Naive thymus-derived CD4-positive, alpha-beta T cell (primary cell): ENCODE results near the gene APBA2. TPM values are rescaled to one million over a fixed set of nuclear protein-coding genes. Genes with fewer than 3 reads are reported as not detected.

Source experiments
- ATAC-seq: fragments of 150-1000 bp; cut with Tn5 transposase; 2 replicates; pipeline ENCODE4 v1.10.0; 2021; ENCODE audit warnings: mild to moderate bottlenecking, moderate library complexity
- CTCF ChIA-PET: fragments of 350-600 bp; sonication (Branson Sonifier 250); formaldehyde crosslinking; loops from one replicate; lab custom pipeline; 2021; ENCODE audit warnings: antibody characterized with exemption; lab: Charles Lee
- POLR2A ChIA-PET: fragments of 350-600 bp; sonication (Branson Sonifier 250); formaldehyde crosslinking; loops from one replicate; lab custom pipeline; 2021; ENCODE audit warnings: antibody characterized with exemption, inconsistent platforms; lab: Charles Lee
- DNase-seq, 9 donors: peaks; one replicate each; pipeline versions ENCODE4 v3.0.0 to v3.0.0-alpha.2; 2020 to 2022; ENCODE audit warnings: mixed read lengths in 1 of 9
- H3K27ac ChIP-seq: one replicate; pipeline ENCODE4 v1.7.0; 2013; ENCODE audit warnings: mild to moderate bottlenecking, low read depth, low read length, moderate library complexity
- H3K27me3 ChIP-seq, 2 donors: one replicate each; pipeline ENCODE4 v1.7.0; 2013; ENCODE audit warnings: low read length in 2 of 2, mild to moderate bottlenecking in 2 of 2, moderate library complexity in 2 of 2; ENCODE audit not compliant: control insufficient read depth in 2 of 2, insufficient read depth in 2 of 2
- H3K36me3 ChIP-seq, 3 experiments: 1 replicate in 2 of 3; 2 replicates in 1 of 3; pipeline ENCODE4 v1.7.0; 2013; ENCODE audit warnings: low read length in 3 of 3, mild to moderate bottlenecking in 3 of 3, moderate library complexity in 1 of 3; ENCODE audit not compliant: insufficient read depth in 3 of 3, control insufficient read depth in 2 of 3
- H3K4me1 ChIP-seq, 2 donors: one replicate each; pipeline ENCODE4 v1.7.0; 2013; ENCODE audit warnings: low read length in 2 of 2, mild to moderate bottlenecking in 2 of 2, moderate library complexity in 1 of 2; ENCODE audit not compliant: control insufficient read depth in 2 of 2, insufficient read depth in 2 of 2
- H3K4me3 ChIP-seq: 2 replicates; pipeline ENCODE4 v1.7.0; 2013; ENCODE audit warnings: mild to moderate bottlenecking, low read length
- H3K9me3 ChIP-seq, 3 experiments: 1 replicate in 2 of 3; 2 replicates in 1 of 3; pipeline ENCODE4 v1.7.0; 2013; ENCODE audit warnings: low read length in 3 of 3; ENCODE audit not compliant: control insufficient read depth in 2 of 3
- H3K27ac Mint-ChIP-seq, 9 donors: one replicate each; pipeline ENCODE4 v1.8.0; 2020 to 2022; ENCODE audit warnings: mixed read lengths in 9 of 9, mild to moderate bottlenecking in 8 of 9, moderate library complexity in 5 of 9, inconsistent platforms in 2 of 9
- H3K27me3 Mint-ChIP-seq, 5 donors: one replicate each; pipeline ENCODE4 v1.8.0; 2021 to 2022; ENCODE audit warnings: mixed read lengths in 5 of 5, mild to moderate bottlenecking in 1 of 5
- H3K36me3 Mint-ChIP-seq, 5 donors: one replicate each; pipeline ENCODE4 v1.8.0; 2020 to 2022; ENCODE audit warnings: mixed read lengths in 5 of 5, mild to moderate bottlenecking in 3 of 5, inconsistent platforms in 1 of 5
- H3K4me1 Mint-ChIP-seq, 7 donors: one replicate each; pipeline ENCODE4 v1.8.0; 2020 to 2022; ENCODE audit warnings: mixed read lengths in 7 of 7, mild to moderate bottlenecking in 3 of 7, inconsistent platforms in 1 of 7
- H3K4me3 Mint-ChIP-seq, 10 donors: one replicate each; pipeline ENCODE4 v1.8.0; 2020 to 2022; ENCODE audit warnings: mild to moderate bottlenecking in 10 of 10, mixed read lengths in 10 of 10, moderate library complexity in 6 of 10, inconsistent platforms in 2 of 10
- H3K9me3 Mint-ChIP-seq, 11 donors: one replicate each; pipeline ENCODE4 v1.8.0; 2020 to 2022; ENCODE audit warnings: mixed read lengths in 11 of 11, mild to moderate bottlenecking in 4 of 11, inconsistent platforms in 1 of 11, moderate library complexity in 1 of 11
- intact Hi-C, 2 donors: fragments of 100-400 bp; cut with micrococcal nuclease; formaldehyde crosslinking; loops; one replicate each; pipeline ENCODE4 v1.15.1; 2023
- polyA plus RNA-seq, 2 donors: library from polyadenylated mRNA; unstranded; fragments of 300-500 nt; fragmentation: Illumina TruSeq; gene quantifications; one replicate each; pipeline ENCODE4 v1.2.3, GENCODE V29; 2021
- total RNA-seq, 6 experiments: library from RNA in 5 of 6; stranded (reverse) in 5 of 6; gene quantifications; 1 replicate in 5 of 6; 2 replicates in 1 of 6; pipeline ENCODE4 v1.2.3 and lab custom pipeline; 2021 to 2026

Gene APBA2
- total and polyA plus RNA-seq, 7 experiments from 2014 or later, result 7.7 to 139 (median 110) TPM

- no peaks in the 10 kb centered on the region for H3K9me3 ChIP-seq
- no peak overlapping the region for H3K4me3 Mint-ChIP-seq
- DNase-seq, result no peak
- H3K4me3 ChIP-seq, result no peak overlapping the region
- ChIA-PET CTCF (interaction anchor here (0.5 kb wide), 1 partner anchor 238 kb away, joined by 3 read pairs; no protein-coding TSS in a partner anchor), POLR2A (interaction anchor here (0.6 to 0.9 kb wide), 2 partner anchors 10 to 13 kb away, joined by 3 read pairs; no protein-coding TSS in a partner anchor)
- H3K27ac ChIP-seq, result no peak overlapping the region
- H3K27me3 Mint-ChIP-seq, result no peaks in the 10 kb centered on the region
- ATAC-seq, result no peak
- peak overlapping the region in 3 of 9 donors; percentile 52 to 65 (median 56) for H3K27ac Mint-ChIP-seq
- intact Hi-C loops, result no loop called here
- no peaks in the 10 kb centered on the region for H3K36me3 Mint-ChIP-seq
- no peaks in the 10 kb centered on the region for H3K27me3 ChIP-seq
- H3K4me1 ChIP-seq, result no peaks in the 10 kb centered on the region
- H3K4me1 Mint-ChIP-seq, result peaks cover 0 to 1% (median 0%) of the 10 kb centered on the region in 7 donors
- H3K9me3 Mint-ChIP-seq, result peaks cover 0 to 6% (median 0%) of the 10 kb centered on the region in 11 donors
- no peaks in the 10 kb centered on the region for H3K36me3 ChIP-seq
These were observed 235.0 kb downstream of the APBA2 start for GRCh38 chr15:29120593-29121368.

- no peak overlapping the region for H3K4me3 ChIP-seq
- ATAC-seq, result no peak
- Mint-ChIP-seq H3K36me3 (no peaks in the 10 kb centered on the region), H3K27ac (no peak overlapping the region), H3K9me3 (peaks cover 0 to 6% (median 0%) of the 10 kb centered on the region in 11 donors), H3K4me1 (peaks cover 0 to 1% (median 0%) of the 10 kb centered on the region in 7 donors), H3K27me3 (no peaks in the 10 kb centered on the region), H3K4me3 (no peak overlapping the region)
- DNase-seq, result no peak
- no peaks in the 10 kb centered on the region for H3K27me3 ChIP-seq
- POLR2A ChIA-PET, result interaction anchor here (0.9 kb wide), 1 partner anchor 10 kb away, joined by 3 read pairs; no protein-coding TSS in a partner anchor
- no peaks in the 10 kb centered on the region for H3K4me1 ChIP-seq
- intact Hi-C loops, result no loop called here
- no peaks in the 10 kb centered on the region for H3K9me3 ChIP-seq
- CTCF ChIA-PET, result interaction anchor here (0.5 kb wide), 1 partner anchor 238 kb away, joined by 3 read pairs; no protein-coding TSS in a partner anchor
- no peaks in the 10 kb centered on the region for H3K36me3 ChIP-seq
- H3K27ac ChIP-seq, result no peak overlapping the region
These were observed 235.5 kb downstream of the APBA2 start for GRCh38 chr15:29121369-29121656.

GRCh38 chr15:29121907-29122306 is 236.1 kb downstream of the APBA2 start:
- Histone ChIP-seq H3K4me1 (no peaks in the 10 kb centered on the region), H3K36me3 (no peaks in the 10 kb centered on the region), H3K27me3 (no peaks in the 10 kb centered on the region), H3K27ac (no peak overlapping the region), H3K4me3 (no peak overlapping the region), H3K9me3 (no peaks in the 10 kb centered on the region)
- ChIA-PET POLR2A (interaction anchor here (0.9 kb wide), 1 partner anchor 9 kb away, joined by 3 read pairs; no protein-coding TSS in a partner anchor), CTCF (no interaction called here)
- DNase-seq (no peak), ATAC-seq (no peak)
- no peaks in the 10 kb centered on the region for H3K27me3 Mint-ChIP-seq
- peaks cover 0 to 6% (median 0%) of the 10 kb centered on the region in 11 donors for H3K9me3 Mint-ChIP-seq
- intact Hi-C loops, result no loop called here
- no peaks in the 10 kb centered on the region for H3K36me3 Mint-ChIP-seq
- peaks cover 0 to 1% (median 0%) of the 10 kb centered on the region in 7 donors for H3K4me1 Mint-ChIP-seq
- no peak overlapping the region for H3K27ac Mint-ChIP-seq
- no peak overlapping the region for H3K4me3 Mint-ChIP-seq

GRCh38 chr15:29122506-29122905 is 236.7 kb downstream of the APBA2 start:
- no peaks in the 10 kb centered on the region for H3K36me3 Mint-ChIP-seq
- Histone ChIP-seq H3K9me3 (no peaks in the 10 kb centered on the region), H3K27ac (no peak overlapping the region), H3K4me3 (no peak overlapping the region), H3K36me3 (no peaks in the 10 kb centered on the region), H3K27me3 (no peaks in the 10 kb centered on the region), H3K4me1 (no peaks in the 10 kb centered on the region)
- peaks cover 0 to 1% (median 0%) of the 10 kb centered on the region in 7 donors for H3K4me1 Mint-ChIP-seq
- H3K9me3 Mint-ChIP-seq, result peaks cover 0 to 6% (median 0%) of the 10 kb centered on the region in 11 donors
- intact Hi-C loops, result no loop called here
- CTCF ChIA-PET, result no interaction called here
- POLR2A ChIA-PET, result no interaction called here
- no peak for ATAC-seq
- H3K27me3 Mint-ChIP-seq, result no peaks in the 10 kb centered on the region
- DNase-seq, result no peak
- no peak overlapping the region for H3K4me3 Mint-ChIP-seq
- no peak overlapping the region for H3K27ac Mint-ChIP-seq

GRCh38 chr15:29123171-29123570 is 237.4 kb downstream of the APBA2 start:
- ChIA-PET CTCF (no interaction called here), POLR2A (no interaction called here)
- no peak for DNase-seq
- Mint-ChIP-seq H3K4me3 (no peak overlapping the region), H3K27ac (no peak overlapping the region), H3K27me3 (no peaks in the 10 kb centered on the region), H3K36me3 (no peaks in the 10 kb centered on the region), H3K9me3 (peaks cover 0 to 6% (median 0%) of the 10 kb centered on the region in 11 donors), H3K4me1 (peaks cover 0 to 1% (median 0%) of the 10 kb centered on the region in 7 donors)
- Histone ChIP-seq H3K4me1 (no peaks in the 10 kb centered on the region), H3K36me3 (no peaks in the 10 kb centered on the region), H3K9me3 (no peaks in the 10 kb centered on the region), H3K27me3 (no peaks in the 10 kb centered on the region), H3K4me3 (no peak overlapping the region), H3K27ac (no peak overlapping the region)
- no peak for ATAC-seq
- intact Hi-C loops, result no loop called here

- no peak overlapping the region for H3K4me3 Mint-ChIP-seq
- no peaks in the 10 kb centered on the region for H3K36me3 Mint-ChIP-seq
- CTCF ChIA-PET, result no interaction called here
- peaks cover 0 to 1% (median 0%) of the 10 kb centered on the region in 7 donors for H3K4me1 Mint-ChIP-seq
- Histone ChIP-seq H3K36me3 (no peaks in the 10 kb centered on the region), H3K27me3 (no peaks in the 10 kb centered on the region), H3K27ac (no peak overlapping the region), H3K4me3 (no peak overlapping the region), H3K4me1 (no peaks in the 10 kb centered on the region), H3K9me3 (no peaks in the 10 kb centered on the region)
- H3K9me3 Mint-ChIP-seq, result peaks cover 0 to 7% (median 0%) of the 10 kb centered on the region in 11 donors
- POLR2A ChIA-PET, result no interaction called here
- H3K27me3 Mint-ChIP-seq, result peaks cover 0 to 4% (median 0%) of the 10 kb centered on the region in 5 donors
- ATAC-seq (no peak), DNase-seq (no peak)
- intact Hi-C loops, result no loop called here
- no peak overlapping the region for H3K27ac Mint-ChIP-seq
These were observed 238.2 kb downstream of the APBA2 start for GRCh38 chr15:29123991-29124390.
